Motor neuron (in vitro differentiated cells): Measurements from ENCODE around the gene SPATA19. TPM values are rescaled to one million over a fixed set of nuclear protein-coding genes. Genes with fewer than 3 reads are reported as not detected.
A peak's percentile ranks its signal among the peaks of the same experiment; 100 is the strongest.

Experiments used
- ATAC-seq, 8 experiments: fragments of 200-7000 bp; cut with Tn5 transposase; replicated peaks in 6 of 8; 2 replicates each; pipeline ENCODE4 v1.8.0; 2021; ENCODE audit warnings: mild to moderate bottlenecking in 8 of 8, moderate library complexity in 8 of 8
- H3K27ac ChIP-seq, 2 donors: fragments of 250-450 bp; sonication (Bioruptor Pico); 2 replicates each; pipeline ENCODE4 v1.9.0; 2021; ENCODE audit warnings: antibody characterized with exemption in 2 of 2, mild to moderate bottlenecking in 2 of 2, moderate library complexity in 1 of 2
- H3K4me1 ChIP-seq, 2 donors: fragments of 250-450 bp; sonication (Bioruptor Pico); replicated peaks in 1 of 2; 2 replicates each; pipeline ENCODE4 v1.6.1; 2021; ENCODE audit warnings: antibody characterized with exemption in 2 of 2, mild to moderate bottlenecking in 2 of 2, moderate library complexity in 1 of 2
- H3K4me3 ChIP-seq, 5 donors: fragments of 250-450 bp; sonication (Bioruptor Pico); 2 replicates each; pipeline ENCODE4 v1.9.0; 2021; ENCODE audit warnings: antibody characterized with exemption in 5 of 5, mild to moderate bottlenecking in 5 of 5, moderate library complexity in 4 of 5
- WGBS, 10 experiments: fragments of 450-650 bp; shearing (Covaris generic); methylation state at CpG; one replicate each; pipeline ENCODE4 v1.0.0; 2022; 5-methylcytosine and 5-hydroxymethylcytosine counted together
- in situ Hi-C, 9 experiments: fragments of 400-800 bp; cut with MboI; loops; one replicate each; pipeline ENCODE4 v1.15.0; 2021; ENCODE audit warnings: low sequenced_read_pairs in 9 of 9, low pct_unique_long_range_greater_than_20kb in 2 of 9; ENCODE audit not compliant: unreplicated experiment in 9 of 9
- total RNA-seq, 8 experiments: library from RNA; unstranded; fragments of 300-600 nt; gene quantifications; 2 replicates each; pipeline versions ENCODE4 v1.2.3 to v1.2.4, GENCODE V29; 2022

Gene SPATA19
- total RNA-seq, 8 experiments from 2014 or later: 0.16 TPM; not detected in 7

DNA sequence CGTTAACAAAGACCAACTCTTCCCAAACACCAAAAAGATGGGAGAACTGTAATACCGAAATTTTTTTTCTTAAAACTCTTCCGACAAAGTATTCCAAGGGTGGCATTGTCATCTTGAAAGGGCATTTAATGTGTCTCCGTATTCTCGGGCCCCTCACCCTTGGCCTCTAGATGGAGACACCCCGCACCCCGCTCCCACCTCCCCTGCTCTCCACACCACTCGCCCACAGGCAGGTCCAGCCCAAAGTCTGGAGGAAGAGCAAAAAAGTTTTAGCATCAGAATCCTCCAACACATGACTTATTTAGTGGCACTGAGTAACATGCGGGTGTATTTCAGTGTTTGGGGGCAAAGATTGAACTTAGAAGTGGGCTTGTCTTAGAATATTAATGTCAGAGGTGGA lies 20.7 kb downstream of the SPATA19 start:
- peaks cover 0 to 4% of the 10 kb centered on the region in 2 donors for H3K4me1 ChIP-seq
- 0 to 100% (median 80%) methylated on average over 1 to 6 of the region's 9 CpGs; no CpG with 5 or more reads in 1 of the 10 experiments for WGBS, 10 experiments
- no peak overlapping the region for H3K27ac ChIP-seq
- H3K4me3 ChIP-seq: no peak overlapping the region
- no peak for ATAC-seq
- in situ Hi-C loops: loop anchor here in 3 of 9 experiments (10.0 to 25.0 kb wide), 3 partner anchors 687 to 750 kb away; no protein-coding TSS in a partner anchor

DNA sequence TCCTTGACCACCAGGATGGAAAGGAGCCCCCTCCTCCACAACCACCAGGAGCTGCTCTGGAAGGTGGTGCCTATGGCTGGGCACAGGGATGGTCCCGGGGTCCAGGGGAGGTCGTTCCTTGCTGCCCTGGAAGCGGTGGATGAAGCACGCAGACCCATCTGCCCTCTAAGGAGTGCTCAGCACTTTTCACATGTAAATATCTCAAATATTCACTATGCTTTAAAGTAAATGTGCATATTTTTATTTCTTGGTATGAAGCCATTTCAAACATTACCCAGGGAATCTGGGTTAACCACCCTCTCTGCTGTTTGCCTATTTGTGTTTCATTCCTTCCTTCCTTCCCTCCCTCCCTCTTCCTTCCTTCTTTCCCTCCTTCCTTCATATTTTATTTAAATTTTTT lies 21.7 kb downstream of the SPATA19 start:
- Histone ChIP-seq H3K4me3 (no peak overlapping the region), H3K4me1 (peaks cover 0 to 4% of the 10 kb centered on the region in 2 donors), H3K27ac (no peak overlapping the region)
- 10 to 93% (median 75%) methylated on average over 2 to 4 of the region's 4 CpGs; no CpG with 5 or more reads in 7 of the 10 experiments for WGBS, 10 experiments
- in situ Hi-C loops: loop anchor here in 3 of 9 experiments (10.0 to 25.0 kb wide), 3 partner anchors 686 to 749 kb away; no protein-coding TSS in a partner anchor
- peak in 3 of 8 experiments; percentile 51 to 82 (median 56) for ATAC-seq

DNA sequence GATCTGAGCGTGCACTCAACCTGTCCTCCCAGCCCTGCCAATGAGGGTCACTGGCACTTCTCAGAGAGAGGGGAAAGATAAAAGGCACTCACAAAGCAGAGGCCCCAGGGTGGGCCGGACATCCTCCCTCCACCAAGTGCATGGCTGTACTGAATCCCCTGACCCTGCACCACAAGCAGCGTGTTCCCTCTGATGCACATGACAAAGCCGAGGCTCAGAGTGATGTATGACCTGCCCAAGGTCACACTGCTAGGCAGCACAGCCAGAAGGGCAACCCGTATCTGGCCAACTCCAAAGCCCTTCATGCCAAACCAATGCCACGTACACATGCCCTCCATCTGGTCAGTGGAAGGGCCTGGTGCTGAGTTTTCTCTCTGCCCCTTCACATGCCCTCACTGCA lies 22.1 kb downstream of the SPATA19 start:
- WGBS, 10 experiments: 60 to 93% (median 70%) methylated on average over 1 to 3 of the region's 6 CpGs; no CpG with 5 or more reads in 5 of the 10 experiments
- no peak overlapping the region for H3K27ac ChIP-seq
- peaks cover 0 to 4% of the 10 kb centered on the region in 2 donors for H3K4me1 ChIP-seq
- H3K4me3 ChIP-seq: no peak overlapping the region
- peak in 1 of 8 experiments; percentile 47 for ATAC-seq
- in situ Hi-C loops: loop anchor here in 3 of 9 experiments (10.0 to 25.0 kb wide), 3 partner anchors 686 to 748 kb away; no protein-coding TSS in a partner anchor

DNA sequence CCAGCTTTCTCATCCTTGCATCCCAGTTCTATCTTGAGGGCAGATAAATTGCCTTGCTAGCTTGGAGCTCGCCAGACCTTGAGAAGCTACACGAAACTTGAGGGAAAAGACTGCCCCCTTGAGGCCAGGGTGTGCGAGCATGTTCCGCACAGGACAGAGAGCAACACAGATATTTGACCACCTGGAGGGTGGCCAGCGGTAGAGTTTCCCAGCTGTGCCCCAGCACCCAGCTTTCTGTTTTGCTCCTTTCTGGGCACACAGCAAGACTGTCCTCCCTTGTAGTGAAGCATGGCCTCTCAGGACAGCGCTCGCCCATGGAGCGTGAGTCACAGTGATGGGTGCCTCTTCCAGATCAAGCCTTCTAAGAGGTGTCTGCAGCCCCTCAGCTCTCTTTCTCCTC lies 23.5 kb downstream of the SPATA19 start:
- in situ Hi-C loops: loop anchor here in 3 of 9 experiments (10.0 to 25.0 kb wide), 3 partner anchors 684 to 747 kb away; no protein-coding TSS in a partner anchor
- Histone ChIP-seq H3K4me1 (peaks cover 0 to 4% of the 10 kb centered on the region in 2 donors), H3K4me3 (no peak overlapping the region), H3K27ac (no peak overlapping the region)
- WGBS, 10 experiments: 27 to 79% (median 53%) methylated on average over 2 to 5 of the region's 8 CpGs; no CpG with 5 or more reads in 6 of the 10 experiments
- peak; percentile 67 to 91 (median 82) for ATAC-seq

DNA sequence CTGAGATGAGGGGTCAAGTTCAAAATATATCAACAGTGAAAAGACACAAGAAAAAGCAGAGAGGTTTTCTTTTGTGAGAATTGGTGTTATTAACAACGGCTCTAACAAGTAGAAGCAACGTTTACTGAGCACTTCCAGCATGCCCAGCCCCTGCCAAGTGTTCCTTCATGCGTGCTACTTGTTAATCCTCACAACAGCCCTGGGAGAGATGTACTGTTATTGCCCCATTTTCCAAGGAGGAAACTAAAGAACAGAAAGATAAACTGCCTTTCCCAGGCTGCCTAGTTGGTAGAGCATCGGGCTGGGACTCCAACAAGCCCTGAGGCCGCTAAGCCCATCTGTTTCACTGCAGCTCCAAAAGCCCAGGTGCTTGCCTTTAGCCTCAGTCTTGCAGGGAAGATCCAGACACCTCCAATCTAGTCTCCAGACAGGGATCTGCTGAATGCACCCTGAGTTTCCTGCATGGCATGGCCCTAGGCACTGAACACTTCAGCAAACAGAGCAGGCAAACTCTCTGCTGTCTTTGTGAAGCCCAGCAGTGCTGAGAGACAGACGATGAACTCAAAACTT lies 25.5 kb downstream of the SPATA19 start:
- in situ Hi-C loops: loop anchor here in 3 of 9 experiments (10.0 to 25.0 kb wide), 3 partner anchors 683 to 745 kb away; no protein-coding TSS in a partner anchor
- WGBS, 10 experiments: 7 to 90% (median 74%) methylated on average over 2 to 6 of the region's 6 CpGs; no CpG with 5 or more reads in 1 of the 10 experiments
- Histone ChIP-seq H3K4me1 (peaks cover 4% of the 10 kb centered on the region in 2 donors), H3K27ac (no peak overlapping the region), H3K4me3 (no peak overlapping the region)
- no peak for ATAC-seq

DNA sequence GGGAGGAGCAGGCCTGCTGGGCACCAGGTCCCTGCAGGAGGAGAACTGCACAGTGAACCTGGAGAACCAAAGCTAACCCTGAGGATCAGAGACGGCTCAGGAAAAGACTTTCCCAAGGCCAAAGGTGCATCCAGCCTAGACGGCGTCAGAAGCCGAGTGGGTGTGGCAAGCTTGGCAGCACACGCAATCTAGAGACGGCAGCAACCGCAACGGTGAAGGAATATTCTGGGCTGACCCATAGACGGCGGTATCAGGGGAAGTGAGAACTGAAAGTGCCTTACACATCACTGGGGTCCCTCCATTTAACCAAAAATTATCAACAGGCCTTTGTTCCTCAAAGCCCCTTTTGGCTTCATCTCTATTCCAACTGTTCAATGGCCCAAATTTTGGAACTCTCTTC lies 26.2 kb downstream of the SPATA19 start:
- Histone ChIP-seq H3K4me1 (peaks cover 4% of the 10 kb centered on the region in 2 donors), H3K4me3 (no peak overlapping the region), H3K27ac (no peak overlapping the region)
- ATAC-seq: no peak
- WGBS, 10 experiments: 89 to 96% (median 92%) methylated on average over 2 to 7 of the region's 10 CpGs; no CpG with 5 or more reads in 6 of the 10 experiments
- in situ Hi-C loops: loop anchor here in 2 of 9 experiments (25.0 kb wide), 2 partner anchors 682 to 732 kb away; no protein-coding TSS in a partner anchor

DNA sequence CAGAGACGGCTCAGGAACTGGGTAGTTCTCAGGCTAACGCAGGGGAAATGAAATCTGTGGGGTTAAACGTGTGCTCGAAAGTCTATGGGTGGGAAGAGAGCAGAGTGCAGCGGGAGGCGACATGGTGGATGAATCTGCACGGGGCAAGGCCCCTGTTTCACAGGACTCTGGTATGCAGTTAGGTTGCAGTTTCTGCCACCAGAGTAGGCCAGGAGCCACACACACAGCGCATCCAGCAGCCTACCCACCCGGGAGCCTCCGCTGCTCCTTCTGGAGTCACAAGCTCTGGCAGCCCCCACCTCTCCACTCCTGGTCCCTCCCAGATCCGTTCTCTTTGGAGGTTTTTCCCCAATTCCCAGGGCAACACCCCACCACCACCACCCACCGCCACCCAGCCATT lies 27.0 kb downstream of the SPATA19 start:
- in situ Hi-C loops: loop anchor here in 2 of 9 experiments (25.0 kb wide), 2 partner anchors 681 to 731 kb away; no protein-coding TSS in a partner anchor
- Histone ChIP-seq H3K4me3 (no peak overlapping the region), H3K27ac (no peak overlapping the region), H3K4me1 (peaks cover 1 to 4% of the 10 kb centered on the region in 2 donors)
- 19 to 95% (median 77%) methylated on average over 2 to 6 of the region's 12 CpGs; no CpG with 5 or more reads in 4 of the 10 experiments for WGBS, 10 experiments
- no peak for ATAC-seq

DNA sequence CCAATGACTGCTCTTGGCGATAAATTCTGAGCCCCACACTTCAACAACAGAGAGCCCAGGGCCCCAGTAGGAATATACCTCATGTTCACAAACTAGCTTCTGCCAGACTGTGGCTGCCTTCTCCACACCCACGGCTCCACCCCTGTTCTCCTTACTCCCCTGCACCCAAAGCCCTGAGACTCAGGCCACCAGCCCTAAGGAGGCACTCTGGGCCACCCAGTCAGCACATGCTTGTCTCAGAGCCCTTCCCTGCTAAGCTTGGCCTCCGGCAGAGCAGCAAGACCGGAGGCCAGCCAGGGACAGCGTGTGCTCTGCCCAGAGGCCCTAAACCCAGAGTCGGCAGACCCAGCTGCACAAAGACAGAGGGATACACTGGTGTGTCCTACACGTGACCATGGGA lies 27.9 kb downstream of the SPATA19 start:
- peaks cover 0 to 4% of the 10 kb centered on the region in 2 donors for H3K4me1 ChIP-seq
- WGBS, 10 experiments: 0 to 100% (median 94%) methylated on average over 1 to 5 of the region's 7 CpGs; no CpG with 5 or more reads in 4 of the 10 experiments
- no peak overlapping the region for H3K4me3 ChIP-seq
- in situ Hi-C loops: loop anchor here in 2 of 9 experiments (25.0 kb wide), 2 partner anchors 680 to 730 kb away; no protein-coding TSS in a partner anchor
- no peak overlapping the region for H3K27ac ChIP-seq
- no peak for ATAC-seq

DNA sequence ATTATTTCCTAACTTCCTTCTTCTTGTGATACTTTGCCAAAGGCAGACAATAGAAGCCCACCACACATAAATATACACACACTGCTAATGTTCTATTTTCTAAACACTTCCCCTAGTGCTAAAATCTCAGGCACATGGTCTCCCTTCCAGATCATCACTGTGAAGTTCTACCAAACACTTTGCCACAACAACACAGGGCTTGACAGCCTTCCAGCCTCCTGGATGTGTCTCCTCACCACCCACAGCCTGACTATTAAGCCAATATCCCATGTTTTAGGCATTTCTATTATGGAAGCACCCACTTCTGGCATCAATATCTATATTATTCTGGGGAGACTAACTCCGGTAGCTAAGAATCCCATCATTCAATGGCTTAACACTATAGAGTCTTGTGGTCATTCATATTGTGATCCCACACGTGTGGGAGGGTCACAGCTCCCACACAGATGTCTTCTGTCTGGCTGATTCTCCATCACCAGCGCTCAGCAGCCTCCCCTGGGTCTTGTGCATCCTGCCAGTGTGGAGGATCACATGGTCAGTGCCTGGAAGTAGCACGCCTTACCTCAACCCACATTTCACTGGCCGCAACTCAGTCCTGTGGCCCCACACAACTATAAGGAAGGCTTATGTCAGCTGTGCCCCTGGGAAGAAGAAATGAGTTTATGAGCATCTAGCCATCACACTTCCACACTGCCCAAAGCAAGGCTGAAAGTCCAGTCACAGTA lies 29.0 kb downstream of the SPATA19 start:
- Histone ChIP-seq H3K4me1 (peaks cover 0 to 4% of the 10 kb centered on the region in 2 donors), H3K27ac (no peak overlapping the region), H3K4me3 (no peak overlapping the region)
- peak in 3 of 8 experiments; percentile 42 to 59 (median 56) for ATAC-seq
- 13 to 100% (median 43%) methylated on average over 1 to 3 of the region's 5 CpGs; no CpG with 5 or more reads in 4 of the 10 experiments for WGBS, 10 experiments
- in situ Hi-C loops: loop anchor here in 2 of 9 experiments (25.0 kb wide), 2 partner anchors 679 to 729 kb away; no protein-coding TSS in a partner anchor

DNA sequence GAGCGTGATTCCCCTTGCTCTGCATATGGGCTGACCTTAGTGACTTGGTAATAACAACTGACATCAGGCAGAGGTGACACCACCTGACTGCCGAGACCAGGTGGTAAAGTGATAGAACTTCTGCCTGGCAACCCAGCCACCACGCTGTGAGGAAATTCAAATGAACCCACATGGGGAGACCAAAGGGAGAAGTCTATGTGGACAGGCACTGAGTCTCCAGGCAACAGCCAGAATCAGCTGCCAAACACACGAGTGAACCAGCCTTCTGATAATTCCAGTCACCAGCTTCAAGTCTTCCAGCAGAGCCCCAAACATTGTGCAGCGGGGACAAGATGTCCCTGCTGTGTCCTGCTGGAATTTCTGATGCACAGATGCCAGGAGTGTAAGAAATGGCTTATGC lies 29.7 kb downstream of the SPATA19 start:
- in situ Hi-C loops: loop anchor here in 2 of 9 experiments (25.0 kb wide), 2 partner anchors 678 to 728 kb away; no protein-coding TSS in a partner anchor
- H3K4me3 ChIP-seq: no peak overlapping the region
- H3K4me1 ChIP-seq: peaks cover 6 to 10% of the 10 kb centered on the region in 2 donors
- ATAC-seq: peak in 2 of 8 experiments; percentile 18 to 35
- no peak overlapping the region for H3K27ac ChIP-seq
- 4 to 100% (median 73%) methylated on average over 1 to 5 of the region's 5 CpGs for WGBS, 10 experiments

DNA sequence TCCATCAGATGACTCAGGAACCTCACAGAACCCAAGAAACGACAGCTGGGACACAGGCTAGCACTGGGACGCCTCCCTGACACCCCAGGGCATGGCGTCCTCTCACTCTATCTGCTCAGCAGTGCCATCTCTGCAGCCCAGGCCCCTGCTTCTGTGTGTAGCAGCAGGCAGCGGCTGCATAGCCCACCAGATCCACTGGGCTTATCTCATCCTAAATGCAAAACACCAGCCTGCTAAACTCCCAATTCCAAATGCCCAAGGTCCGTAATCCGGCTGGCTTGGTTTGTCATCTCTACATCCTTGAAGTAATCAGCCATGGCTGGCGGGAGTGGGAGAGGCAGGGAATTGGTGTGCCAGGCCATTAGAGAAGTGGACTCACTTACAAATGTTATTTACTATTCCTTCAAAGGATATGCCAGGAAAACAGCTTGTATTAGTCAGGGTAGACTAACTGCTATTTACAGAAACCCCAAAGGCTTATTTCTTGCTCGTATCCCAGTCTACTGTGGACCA lies 30.7 kb downstream of the SPATA19 start:
- ATAC-seq: peak in 1 of 8 experiments; percentile 16
- in situ Hi-C loops: loop anchor here in 2 of 9 experiments (25.0 kb wide), 2 partner anchors 677 to 727 kb away; no protein-coding TSS in a partner anchor
- Histone ChIP-seq H3K4me1 (peaks cover 11 to 15% of the 10 kb centered on the region in 2 donors), H3K4me3 (no peak overlapping the region), H3K27ac (no peak overlapping the region)
- WGBS, 10 experiments: 0 to 87% (median 56%) methylated on average over 2 to 7 of the region's 8 CpGs; no CpG with 5 or more reads in 4 of the 10 experiments
